ENCODE data around the gene SLFN12L.

DNA sequence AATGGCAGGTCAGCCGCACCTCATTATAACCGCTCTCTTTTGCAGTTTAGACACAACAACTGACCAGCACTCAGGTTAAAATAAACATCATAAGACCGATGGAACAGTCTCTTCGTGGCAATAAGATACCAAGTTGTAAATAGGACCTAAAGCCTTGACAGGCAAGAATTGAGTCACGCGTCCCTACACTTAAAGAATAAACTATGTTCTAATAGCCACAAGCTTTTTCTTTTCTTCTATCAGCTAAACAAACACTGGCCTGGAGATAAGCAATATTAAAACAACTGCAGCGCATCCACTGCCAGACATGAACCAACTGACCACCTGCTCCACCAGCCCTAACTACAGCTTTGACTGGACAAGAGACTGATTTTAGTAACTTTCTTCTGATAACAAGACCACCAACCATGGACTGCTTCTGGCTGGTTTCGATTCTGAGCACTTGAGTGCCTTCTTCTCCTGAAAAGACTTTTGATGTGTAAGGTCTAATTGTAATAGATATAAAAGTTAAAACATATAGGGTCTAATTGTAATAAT lies 17.5 kb downstream of the SLFN12L start:
- TF ChIP-seq, protein P1, sequence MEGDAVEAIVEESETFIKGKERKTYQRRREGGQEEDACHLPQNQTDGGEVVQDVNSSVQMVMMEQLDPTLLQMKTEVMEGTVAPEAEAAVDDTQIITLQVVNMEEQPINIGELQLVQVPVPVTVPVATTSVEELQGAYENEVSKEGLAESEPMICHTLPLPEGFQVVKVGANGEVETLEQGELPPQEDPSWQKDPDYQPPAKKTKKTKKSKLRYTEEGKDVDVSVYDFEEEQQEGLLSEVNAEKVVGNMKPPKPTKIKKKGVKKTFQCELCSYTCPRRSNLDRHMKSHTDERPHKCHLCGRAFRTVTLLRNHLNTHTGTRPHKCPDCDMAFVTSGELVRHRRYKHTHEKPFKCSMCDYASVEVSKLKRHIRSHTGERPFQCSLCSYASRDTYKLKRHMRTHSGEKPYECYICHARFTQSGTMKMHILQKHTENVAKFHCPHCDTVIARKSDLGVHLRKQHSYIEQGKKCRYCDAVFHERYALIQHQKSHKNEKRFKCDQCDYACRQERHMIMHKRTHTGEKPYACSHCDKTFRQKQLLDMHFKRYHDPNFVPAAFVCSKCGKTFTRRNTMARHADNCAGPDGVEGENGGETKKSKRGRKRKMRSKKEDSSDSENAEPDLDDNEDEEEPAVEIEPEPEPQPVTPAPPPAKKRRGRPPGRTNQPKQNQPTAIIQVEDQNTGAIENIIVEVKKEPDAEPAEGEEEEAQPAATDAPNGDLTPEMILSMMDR (IDR thresholded peaks at IDR 0.05; ENCODE audit: low read depth, low read length): no peak
- TF ChIP-seq EZH2phosphoT487 (IDR thresholded peaks at IDR 0.05; ENCODE audit: low read depth): no peak
